ENCODE data around the gene TTLL11.

Gene TTLL11

GRCh38 chr9:121816449-121816817 lies 276.7 kb downstream of the TTLL11 start:
- Histone ChIP-seq H3K27ac (no peak overlapping the region), H3K4me1 (no peaks in the 10 kb centered on the region), H3K9ac (no peak overlapping the region), H3K36me3 (ENCODE audit: control insufficient read depth, insufficient read depth, low read length) (no peaks in the 10 kb centered on the region), H2AFZ (no peak overlapping the region), H3K79me2 (no peaks in the 10 kb centered on the region), H3K9me3 (ENCODE audit: control insufficient read depth, low read length) (no peaks in the 10 kb centered on the region), H3K4me2 (ENCODE audit: low read length) (no peak overlapping the region), H3K27me3 (ENCODE audit: control insufficient read depth, insufficient read depth, low read length) (no peaks in the 10 kb centered on the region), H3K4me3 (ENCODE audit: low read depth, low read length) (no peak overlapping the region)
- no peak for TF ChIP-seq CTCF (IDR thresholded peaks at IDR 0.05)

DNA sequence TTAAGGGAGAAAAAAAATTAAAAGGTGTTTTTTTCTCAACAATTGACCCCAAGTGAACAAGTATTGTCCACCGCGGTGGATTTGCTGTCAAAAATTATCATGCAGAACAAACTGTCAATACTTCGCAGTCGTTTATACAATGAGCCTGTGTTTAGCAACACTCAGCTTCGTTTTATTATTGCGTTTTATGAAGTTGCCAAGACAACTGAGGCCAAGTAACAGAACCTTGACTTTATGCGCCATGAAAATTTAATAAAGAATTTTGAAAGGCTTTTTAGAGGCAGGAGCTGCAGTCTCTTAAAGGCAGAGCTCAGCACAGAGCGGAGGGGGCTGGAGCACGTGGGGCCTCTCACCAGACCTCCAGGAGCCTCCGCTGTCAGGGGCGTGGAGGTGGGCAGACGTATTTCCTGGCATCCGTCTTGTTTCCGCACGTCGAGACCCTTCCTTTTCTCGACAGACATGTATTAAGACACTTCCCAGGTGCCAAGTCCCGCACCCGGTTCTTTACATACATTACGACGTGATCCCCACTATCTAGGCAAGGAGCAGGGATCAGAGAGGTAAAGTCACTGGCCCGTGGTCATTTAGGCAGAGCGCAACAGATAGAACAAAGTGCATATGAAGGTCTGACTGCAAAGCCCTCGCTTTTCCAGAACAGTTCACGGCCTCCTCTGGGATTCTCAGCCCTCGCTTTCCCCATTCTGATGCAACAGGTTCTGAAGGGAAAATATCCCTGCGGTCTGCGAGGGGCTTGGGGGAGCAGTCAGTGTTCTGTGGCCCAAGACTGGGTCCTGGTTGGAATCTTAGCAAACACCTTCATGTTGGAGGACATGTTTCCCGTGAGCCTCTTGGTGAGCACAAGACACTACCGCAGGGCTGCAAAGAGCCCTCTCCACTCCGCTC lies 277.3 kb downstream of the TTLL11 start:
- Histone ChIP-seq H3K4me1 (no peaks in the 10 kb centered on the region), H2AFZ (no peak overlapping the region), H3K27me3 (ENCODE audit: control insufficient read depth, insufficient read depth, low read length) (no peaks in the 10 kb centered on the region), H3K9me3 (ENCODE audit: control insufficient read depth, low read length) (no peaks in the 10 kb centered on the region), H3K4me2 (ENCODE audit: low read length) (no peak overlapping the region), H3K36me3 (ENCODE audit: control insufficient read depth, insufficient read depth, low read length) (no peaks in the 10 kb centered on the region), H3K4me3 (ENCODE audit: low read depth, low read length) (no peak overlapping the region), H3K79me2 (no peaks in the 10 kb centered on the region), H3K9ac (no peak overlapping the region), H3K27ac (no peak overlapping the region)
- no peak for TF ChIP-seq CTCF (IDR thresholded peaks at IDR 0.05)

DNA sequence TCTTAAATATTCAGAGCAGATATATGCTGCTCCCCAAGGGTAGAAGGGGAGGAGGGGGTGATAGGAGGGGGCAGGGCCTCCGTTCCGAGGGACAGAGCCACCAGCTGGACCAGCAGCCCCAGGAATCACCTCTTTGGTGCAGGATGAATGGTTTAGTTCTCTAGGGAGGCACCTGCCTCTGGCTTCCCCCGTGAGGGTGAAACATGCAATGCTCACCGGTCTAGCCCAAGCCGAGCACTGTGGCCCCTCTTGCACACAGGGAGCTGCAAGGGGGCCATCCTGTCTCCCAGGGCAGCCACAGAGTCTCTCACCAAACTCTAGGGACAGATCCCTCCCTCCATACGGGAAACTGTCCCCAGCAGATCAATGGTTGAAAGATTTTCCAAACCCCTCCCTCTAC lies 278.0 kb downstream of the TTLL11 start:
- Histone ChIP-seq H2AFZ (no peak overlapping the region), H3K4me3 (ENCODE audit: low read depth, low read length) (no peak overlapping the region), H3K27ac (no peak overlapping the region), H3K27me3 (ENCODE audit: control insufficient read depth, insufficient read depth, low read length) (no peaks in the 10 kb centered on the region), H3K9ac (no peak overlapping the region), H3K4me2 (ENCODE audit: low read length) (no peak overlapping the region), H3K9me3 (ENCODE audit: control insufficient read depth, low read length) (no peaks in the 10 kb centered on the region), H3K36me3 (ENCODE audit: control insufficient read depth, insufficient read depth, low read length) (no peaks in the 10 kb centered on the region), H3K4me1 (no peaks in the 10 kb centered on the region), H3K79me2 (no peaks in the 10 kb centered on the region)
- TF ChIP-seq CTCF (IDR thresholded peaks at IDR 0.05), result no peak

GRCh38 chr9:121814594-121814993 lies 278.5 kb downstream of the TTLL11 start:
- no peak overlapping the region for H3K9ac ChIP-seq
- no peaks in the 10 kb centered on the region for H3K4me1 ChIP-seq
- H3K27ac ChIP-seq, result no peak overlapping the region
- no peaks in the 10 kb centered on the region for H3K9me3 ChIP-seq (ENCODE audit: control insufficient read depth, low read length)
- H2AFZ ChIP-seq, result no peak overlapping the region
- no peaks in the 10 kb centered on the region for H3K79me2 ChIP-seq
- H3K4me2 ChIP-seq (ENCODE audit: low read length), result no peak overlapping the region
- TF ChIP-seq CTCF (IDR thresholded peaks at IDR 0.05), result no peak
- H3K36me3 ChIP-seq (ENCODE audit: control insufficient read depth, insufficient read depth, low read length), result no peaks in the 10 kb centered on the region
- no peaks in the 10 kb centered on the region for H3K27me3 ChIP-seq (ENCODE audit: control insufficient read depth, insufficient read depth, low read length)
- no peak overlapping the region for H3K4me3 ChIP-seq (ENCODE audit: low read depth, low read length)
